IMR-90 (cell line): ENCODE measurements around the gene RELN.

Experiments
- CEBPB ChIP-seq: IDR thresholded peaks from 2 replicates; pipeline ENCODE4 v1.6.1; 2012; ENCODE audit warnings: low read depth, low read length, improper control_type of control experiment
- CTCF ChIP-seq: conservative IDR thresholded peaks from 2 replicates; pipeline ENCODE4 v1.5.1; 2012; ENCODE audit warnings: mild to moderate bottlenecking, low read depth, low read length, improper control_type of control experiment
- FOS ChIP-seq: fragments of 150-350 bp; IDR thresholded peaks from 2 replicates; pipeline ENCODE4 v1.6.1; 2016; ENCODE audit warnings: low read depth, low read length
- MXI1 ChIP-seq: IDR thresholded peaks from 2 replicates; pipeline ENCODE4 v1.6.1; 2012; ENCODE audit warnings: low read depth, mild to moderate bottlenecking, low read length, moderate library complexity, borderline replicate concordance
- POLR2A ChIP-seq: IDR thresholded peaks from 2 replicates; pipeline ENCODE4 v1.6.1; 2012; ENCODE audit warnings: mild to moderate bottlenecking, low read depth, low read length

- TF ChIP-seq CTCF (no peak), FOS (no peak), CEBPB (no peak), MXI1 (no peak), POLR2A (no peak)
These were observed 447.0 kb downstream of the RELN start for GRCh38 chr7:103542470-103542869.
